HepG2 (cell line): ENCODE data around the gene NEURL4. TPM values are rescaled to one million over a fixed set of nuclear protein-coding genes. Genes with fewer than 3 reads are reported as not detected.
A peak's percentile ranks its signal among the peaks of the same experiment; 100 is the strongest.

Source experiments
- CC2D1A ChIP-seq: sonication (generic); formaldehyde crosslinking; IDR thresholded peaks from 2 replicates; pipeline ENCODE4 v1.8.1; 2023; ENCODE audit warnings: mild to moderate bottlenecking, missing genetic modification reagents
- GATA4 ChIP-seq: sonication (generic); IDR thresholded peaks from 2 replicates; pipeline ENCODE4 v1.6.1; 2016; ENCODE audit warnings: antibody characterized with exemption, low read depth, borderline replicate concordance
- IKZF5 ChIP-seq: IDR thresholded peaks from 2 replicates; pipeline ENCODE4 v1.6.1; 2018; ENCODE audit warnings: missing genetic modification reagents, mild to moderate bottlenecking, missing compliant biosample characterization
- KLF6 ChIP-seq: IDR thresholded peaks from 2 replicates; pipeline ENCODE4 v1.8.0; 2016; ENCODE audit warnings: missing biosample characterization, missing genetic modification reagents
- MIER3 ChIP-seq: IDR thresholded peaks from 2 replicates; pipeline ENCODE4 v1.6.1; 2016; ENCODE audit warnings: missing compliant biosample characterization, borderline replicate concordance
- NPAS2 ChIP-seq: sonication (generic); formaldehyde crosslinking; IDR thresholded peaks from 2 replicates; pipeline ENCODE4 v1.8.0; 2022; ENCODE audit warnings: mild to moderate bottlenecking, missing genetic modification reagents, borderline replicate concordance
- NR2C2 ChIP-seq: sonication (generic); formaldehyde crosslinking; IDR thresholded peaks from 2 replicates; pipeline ENCODE4 v1.4.0; 2020; ENCODE audit warnings: missing genetic modification reagents, mild to moderate bottlenecking, moderate library complexity, borderline replicate concordance
- PAX8 ChIP-seq: sonication (generic); formaldehyde crosslinking; IDR thresholded peaks from 2 replicates; pipeline ENCODE4 v1.8.0; 2022; ENCODE audit warnings: mild to moderate bottlenecking, missing genetic modification reagents, borderline replicate concordance
- PHF8 ChIP-seq: sonication (generic); formaldehyde crosslinking; IDR thresholded peaks from 2 replicates; pipeline ENCODE4 v1.5.0; 2020; ENCODE audit warnings: missing genetic modification reagents
- PPARG ChIP-seq: conservative IDR thresholded peaks from 2 replicates; pipeline ENCODE4 v1.6.1; 2016; ENCODE audit warnings: missing biosample characterization, missing genetic modification reagents
- RCOR2 ChIP-seq: IDR thresholded peaks from 2 replicates; pipeline ENCODE4 v1.6.1; 2016; ENCODE audit warnings: missing biosample characterization, missing genetic modification reagents
- SNAPC5 ChIP-seq: sonication (generic); formaldehyde crosslinking; IDR thresholded peaks from 2 replicates; pipeline ENCODE4 v1.8.1; 2023; ENCODE audit warnings: mild to moderate bottlenecking, missing genetic modification reagents, borderline replicate concordance
- SUZ12 ChIP-seq: fragments of 150-350 bp; IDR thresholded peaks from 2 replicates; pipeline ENCODE4 v1.6.1; 2014; ENCODE audit warnings: low read depth, low read length
- TCF12 ChIP-seq, 2 experiments: fragments of 450-650 bp in 1 of 2; sonication (generic) in 1 of 2; formaldehyde crosslinking in 1 of 2; IDR thresholded peaks; 2 replicates each; pipeline versions ENCODE4 v1.6.1 to v1.8.0; 2017 to 2022; ENCODE audit warnings: antibody characterized with exemption in 1 of 2, mild to moderate bottlenecking in 1 of 2, missing genetic modification reagents in 1 of 2, moderate library complexity in 1 of 2
- TFAP4 ChIP-seq: sonication (generic); IDR thresholded peaks from 2 replicates; pipeline ENCODE4 v1.6.1; 2016; ENCODE audit warnings: low read depth, borderline replicate concordance
- TFDP1 ChIP-seq: IDR thresholded peaks from 2 replicates; pipeline ENCODE4 v1.6.1; 2016; ENCODE audit warnings: missing compliant biosample characterization, missing genetic modification reagents, borderline replicate concordance
- ZBTB25 ChIP-seq: IDR thresholded peaks from 2 replicates; pipeline ENCODE4 v1.6.1; 2018; ENCODE audit warnings: missing genetic modification reagents
- ZFX ChIP-seq: sonication (generic); formaldehyde crosslinking; IDR thresholded peaks from 2 replicates; pipeline ENCODE4 v1.4.0; 2020; ENCODE audit warnings: mild to moderate bottlenecking, low read depth, missing genetic modification reagents, moderate library complexity
- ZNF343 ChIP-seq: sonication (generic); formaldehyde crosslinking; IDR thresholded peaks from 2 replicates; pipeline ENCODE4 v1.4.0; 2020; ENCODE audit warnings: mild to moderate bottlenecking, missing genetic modification reagents
- ZNF441 ChIP-seq: sonication (generic); formaldehyde crosslinking; IDR thresholded peaks from 2 replicates; pipeline ENCODE4 v1.7.0; 2021; ENCODE audit warnings: missing genetic modification reagents, borderline replicate concordance
- ZNF530 ChIP-seq: sonication (generic); formaldehyde crosslinking; IDR thresholded peaks from 2 replicates; pipeline ENCODE4 v1.5.0; 2020; ENCODE audit warnings: low read depth, mild to moderate bottlenecking, missing genetic modification reagents
- ZNF589 ChIP-seq: sonication (generic); formaldehyde crosslinking; conservative IDR thresholded peaks from 2 replicates; pipeline ENCODE4 v1.8.0; 2022; ENCODE audit warnings: mild to moderate bottlenecking, moderate library complexity, missing genetic modification reagents
- ZNF7 ChIP-seq: IDR thresholded peaks from 2 replicates; pipeline ENCODE4 v1.6.1; 2016; ENCODE audit warnings: missing biosample characterization, missing genetic modification reagents
- ZSCAN30 ChIP-seq: sonication (generic); formaldehyde crosslinking; IDR thresholded peaks from 2 replicates; pipeline ENCODE4 v1.5.0; 2020; ENCODE audit warnings: mild to moderate bottlenecking, missing genetic modification reagents
- polyA plus RNA-seq, 8 experiments: library from polyadenylated mRNA; depleted of rRNA in 3 of 8; stranded (reverse) in 7 of 8; unstranded in 1 of 8; fragments of >200 nt; fragmentation: Illumina TruSeq in 4 of 8; extraction: Trizol in 4 of 8; gene quantifications; 2 replicates each; pipeline versions ENCODE4 v1.2.1 to v1.2.3, GENCODE V29; 2011 to 2016; ENCODE audit warnings: low read depth in 4 of 8, missing spikeins in 1 of 8, mixed read lengths in 1 of 8; ENCODE audit not compliant: insufficient read depth in 1 of 8
- total RNA-seq, 5 experiments: library from RNA; depleted of rRNA; stranded (reverse); fragments of >200 nt; fragmentation: Illumina TruSeq; extraction: Trizol; gene quantifications; 2 replicates each; pipeline ENCODE4 v1.2.3, GENCODE V29; 2016; ENCODE audit warnings: low read depth in 1 of 5

NEURL4 gene
- total and polyA plus RNA-seq, 2 of the 13 experiments (the other 11 are each of a cell fraction or from before 2014, with no cell fraction given), result 14.8 to 15.7 TPM

- TF ChIP-seq TCF12 (IDR thresholded peaks at IDR 0.05), result no peak
- TF ChIP-seq TCF12 (CRISPR knock-in tag; IDR thresholded peaks at IDR 0.05), result 0 out of 2 replicates have a peak, but pooled peaks have one; percentile 16
- no peak for TF ChIP-seq ZNF7 (CRISPR knock-in tag)
- peak; percentile 93 for TF ChIP-seq ZNF589 (CRISPR knock-in tag)
- 0 out of 2 replicates have a peak, but pooled peaks have one; percentile 32 for TF ChIP-seq KLF6 (CRISPR knock-in tag)
- no peak for TF ChIP-seq CC2D1A (CRISPR knock-in tag)
- no peak for TF ChIP-seq GATA4
- no peak for TF ChIP-seq ZNF530 (CRISPR knock-in tag)
- peak; percentile 90 for TF ChIP-seq PHF8 (CRISPR knock-in tag)
- peak; percentile 91; the same call in 1 of the 2 replicates for TF ChIP-seq SNAPC5 (CRISPR knock-in tag)
- TF ChIP-seq TFDP1 (CRISPR knock-in tag), result peak; percentile 85
- TF ChIP-seq PAX8, result 0 out of 2 replicates have a peak, but pooled peaks have one; percentile 26
- TF ChIP-seq PPARG (CRISPR knock-in tag), result peak; percentile 35; the same call in 1 of the 2 replicates
- no peak for TF ChIP-seq ZSCAN30 (CRISPR knock-in tag)
- no peak for TF ChIP-seq ZNF343 (CRISPR knock-in tag)
- TF ChIP-seq NPAS2 (CRISPR knock-in tag), result no peak
- no peak for TF ChIP-seq ZNF441 (CRISPR knock-in tag)
- TF ChIP-seq SUZ12, result no peak
- TF ChIP-seq ZFX, result peak; percentile 79
- TF ChIP-seq MIER3, result peak; percentile 72; the same call in 1 of the 2 replicates
- peak; percentile 99 for TF ChIP-seq NR2C2 (CRISPR knock-in tag)
- peak; percentile 87; the same call in 1 of the 2 replicates for TF ChIP-seq TFAP4
- TF ChIP-seq ZBTB25 (CRISPR knock-in tag), result peak; percentile 95
- TF ChIP-seq RCOR2 (CRISPR knock-in tag), result no peak
- TF ChIP-seq IKZF5, result peak; percentile 81
Measured at GRCh38 chr17:7314719-7315569, 14.2 kb downstream of the NEURL4 start, which contains the start of gene GPS2 (continued).
